SKM-1 (cell line): Measurements from ENCODE around the gene GRK7.

Experiments
- DNase-seq: peaks from one replicate; lab custom pipeline; 2025; ENCODE audit not compliant: unreplicated experiment; lab: John Stamatoyannopoulos, UW

The GRK7 gene

GRCh38 chr3:141763088-141763750 lies at the start of gene GRK7:
Gene GRK7 (plus strand): TSS chr3:141763408. CDS start chr3:141778285, 14,877 bp downstream.
- no peak for DNase-seq

GRCh38 chr3:141714671-141715070 lies 48.5 kb upstream of the GRK7 start:
- DNase-seq: no peak

- no peak for DNase-seq
Observed at GRCh38 chr3:141722081-141722480, 41.1 kb upstream of the GRK7 start.

GRCh38 chr3:141722648-141723047 lies 40.6 kb upstream of the GRK7 start:
- DNase-seq: no peak

GRCh38 chr3:141723255-141723654 lies 40.0 kb upstream of the GRK7 start:
- no peak for DNase-seq

GRCh38 chr3:141724186-141724585 lies 39.0 kb upstream of the GRK7 start:
- no peak for DNase-seq

GRCh38 chr3:141725036-141725435 lies 38.2 kb upstream of the GRK7 start:
- no peak for DNase-seq

- no peak for DNase-seq
Observed at GRCh38 chr3:141726483-141726882, 36.7 kb upstream of the GRK7 start.

- no peak for DNase-seq
Observed at GRCh38 chr3:141728355-141728892, 34.8 kb upstream of the GRK7 start.

- DNase-seq: no peak
Observed at GRCh38 chr3:141729240-141729639, 34.0 kb upstream of the GRK7 start.

GRCh38 chr3:141735176-141735575 lies 28.0 kb upstream of the GRK7 start:
- no peak for DNase-seq

GRCh38 chr3:141735770-141736465 lies 27.3 kb upstream of the GRK7 start:
- no peak for DNase-seq

GRCh38 chr3:141737093-141737492 lies 26.1 kb upstream of the GRK7 start:
- peak; percentile 54 for DNase-seq

- DNase-seq: no peak
Observed at GRCh38 chr3:141737678-141738021, 25.6 kb upstream of the GRK7 start.

GRCh38 chr3:141738022-141738890 lies 25.0 kb upstream of the GRK7 start, which contains the start of gene RNF7:
Gene RNF7 (plus strand): TSS chr3:141738298. CDS start chr3:141738342, 44 bp downstream.
- peak; percentile 78 for DNase-seq

- DNase-seq: no peak
Observed at GRCh38 chr3:141738891-141739363, 24.3 kb upstream of the GRK7 start.

- DNase-seq: no peak
Observed at GRCh38 chr3:141739731-141740130, 23.5 kb upstream of the GRK7 start.

- DNase-seq: no peak
Observed at GRCh38 chr3:141740349-141740748, 22.9 kb upstream of the GRK7 start.

- no peak for DNase-seq
Observed at GRCh38 chr3:141743305-141743704, 19.9 kb upstream of the GRK7 start.

GRCh38 chr3:141746962-141747361 lies 16.2 kb upstream of the GRK7 start:
- DNase-seq: no peak

- no peak for DNase-seq
Observed at GRCh38 chr3:141753399-141753798, 9.8 kb upstream of the GRK7 start.
